Neutrophil (primary cell): ENCODE results near the gene CCDC149.

Experiments
- H3K27ac ChIP-seq: fragments of 200-600 bp; sonication (generic); 2 replicates; pipeline ENCODE4 v1.5.1; 2016; ENCODE audit warnings: mild to moderate bottlenecking, moderate library complexity
- H3K27me3 ChIP-seq: fragments of 200-600 bp; sonication (generic); 2 replicates; pipeline ENCODE4 v1.6.0; 2016; ENCODE audit warnings: mild to moderate bottlenecking
- H3K36me3 ChIP-seq: fragments of 200-600 bp; sonication (generic); 2 replicates; pipeline ENCODE4 v1.5.1; 2017
- H3K4me1 ChIP-seq, 2 experiments: fragments of 200-600 bp in 1 of 2; sonication (generic) in 1 of 2; 1 replicate in 1 of 2; 2 replicates in 1 of 2; pipeline versions ENCODE4 v1.5.1 to v1.6.1; 2013 to 2016; ENCODE audit warnings: low read depth in 1 of 2, low read length in 1 of 2, mild to moderate bottlenecking in 1 of 2, moderate library complexity in 1 of 2; ENCODE audit not compliant: control insufficient read depth in 1 of 2, insufficient read depth in 1 of 2
- H3K4me3 ChIP-seq, 2 experiments: fragments of 200-600 bp in 1 of 2; sonication (generic) in 1 of 2; 1 replicate in 1 of 2; 2 replicates in 1 of 2; pipeline ENCODE4 v1.5.1; 2013 to 2016; ENCODE audit warnings: low read depth in 1 of 2, low read length in 1 of 2, mild to moderate bottlenecking in 1 of 2, moderate library complexity in 1 of 2
- H3K9me3 ChIP-seq: fragments of 200-600 bp; sonication (generic); 2 replicates; pipeline ENCODE4 v1.5.1; 2016
- CTCF ChIP-seq: fragments of 200-600 bp; sonication (generic); IDR thresholded peaks from 2 replicates; pipeline ENCODE4 v1.5.1; 2016; ENCODE audit warnings: antibody characterized with exemption

CCDC149 gene

GRCh38 chr4:24897639-24898038, 15.2 kb downstream of the CCDC149 start:
- no peak for TF ChIP-seq CTCF
- Histone ChIP-seq H3K36me3 (no peaks in the 10 kb centered on the region), H3K4me3 (no peak overlapping the region), H3K27me3 (no peaks in the 10 kb centered on the region), H3K9me3 (no peaks in the 10 kb centered on the region), H3K4me1 (peaks cover 0 to 7% of the 10 kb centered on the region in 2 experiments), H3K27ac (no peak overlapping the region)

- Histone ChIP-seq H3K27me3 (no peaks in the 10 kb centered on the region), H3K4me3 (no peak overlapping the region), H3K36me3 (no peaks in the 10 kb centered on the region), H3K27ac (no peak overlapping the region), H3K4me1 (peaks cover 0 to 11% of the 10 kb centered on the region in 2 experiments), H3K9me3 (no peaks in the 10 kb centered on the region)
- no peak for TF ChIP-seq CTCF
Observed at GRCh38 chr4:24896977-24897376, 15.9 kb downstream of the CCDC149 start.

- Histone ChIP-seq H3K9me3 (no peaks in the 10 kb centered on the region), H3K4me3 (no peak overlapping the region), H3K27ac (no peak overlapping the region), H3K36me3 (no peaks in the 10 kb centered on the region), H3K4me1 (peaks cover 0 to 11% of the 10 kb centered on the region in 2 experiments), H3K27me3 (no peaks in the 10 kb centered on the region)
- TF ChIP-seq CTCF = no peak
Observed at GRCh38 chr4:24896056-24896455, 16.8 kb downstream of the CCDC149 start.

- no peak for TF ChIP-seq CTCF
Observed at GRCh38 chr4:24895461-24895860, 17.4 kb downstream of the CCDC149 start.

GRCh38 chr4:24894846-24895245, 18.0 kb downstream of the CCDC149 start:
- TF ChIP-seq CTCF = no peak

More at GRCh38 chr4:24895461-24895860, 17.4 kb downstream of the CCDC149 start:
- no peaks in the 10 kb centered on the region for H3K36me3 ChIP-seq
- no peak overlapping the region for H3K4me3 ChIP-seq
- H3K4me1 ChIP-seq = peaks cover 0 to 11% of the 10 kb centered on the region in 2 experiments
- H3K27ac ChIP-seq = no peak overlapping the region
- no peaks in the 10 kb centered on the region for H3K27me3 ChIP-seq
- no peaks in the 10 kb centered on the region for H3K9me3 ChIP-seq

GRCh38 chr4:24894243-24894642, 18.6 kb downstream of the CCDC149 start:
- H3K9me3 ChIP-seq = no peaks in the 10 kb centered on the region
- no peaks in the 10 kb centered on the region for H3K36me3 ChIP-seq
- no peak overlapping the region for H3K4me3 ChIP-seq
- H3K27me3 ChIP-seq = no peaks in the 10 kb centered on the region
- H3K27ac ChIP-seq = no peak overlapping the region
- H3K4me1 ChIP-seq = peaks cover 0 to 16% of the 10 kb centered on the region in 2 experiments
- TF ChIP-seq CTCF = no peak

More at GRCh38 chr4:24894846-24895245, 18.0 kb downstream of the CCDC149 start:
- Histone ChIP-seq H3K9me3 (no peaks in the 10 kb centered on the region), H3K4me3 (no peak overlapping the region), H3K27ac (no peak overlapping the region), H3K4me1 (peaks cover 0 to 11% of the 10 kb centered on the region in 2 experiments), H3K36me3 (no peaks in the 10 kb centered on the region), H3K27me3 (no peaks in the 10 kb centered on the region)
